Uterus (tissue), 4 donors: ENCODE measurements around the gene HIGD1A. TPM values are rescaled to one million over a fixed set of nuclear protein-coding genes. Genes with fewer than 3 reads are reported as not detected.

Experiments
- DNase-seq, 2 donors: peaks; one replicate each; pipeline ENCODE4 v3.0.0-alpha.2; 2019 to 2020
- H3K27ac ChIP-seq, 2 donors: fragments of 200-600 bp; sonication (generic); 1 replicate in 1 of 2; 2 replicates in 1 of 2; pipeline ENCODE4 v1.5.1; 2016 to 2018
- H3K27me3 ChIP-seq, 2 donors: fragments of 200-600 bp; sonication (generic); one replicate each; pipeline ENCODE4 v1.5.1; 2018 to 2019; ENCODE audit warnings: control low read depth in 1 of 2
- H3K36me3 ChIP-seq, 2 donors: fragments of 200-600 bp; sonication (generic); one replicate each; pipeline ENCODE4 v1.5.1; 2019; ENCODE audit warnings: control low read depth in 1 of 2
- H3K4me1 ChIP-seq, 2 donors: fragments of 200-600 bp; sonication (generic); one replicate each; pipeline ENCODE4 v1.5.1; 2018 to 2019; ENCODE audit warnings: control low read depth in 1 of 2
- H3K4me3 ChIP-seq, 2 donors: fragments of 200-600 bp; sonication (generic); 1 replicate in 1 of 2; 2 replicates in 1 of 2; pipeline ENCODE4 v1.5.1; 2018 to 2019; ENCODE audit warnings: mild to moderate bottlenecking in 1 of 2
- H3K9me3 ChIP-seq, 2 donors: fragments of 200-600 bp; sonication (generic); one replicate each; pipeline ENCODE4 v1.5.1; 2019; ENCODE audit warnings: control low read depth in 1 of 2
- CTCF ChIP-seq, 4 experiments: fragments of 200-600 bp in 2 of 4; fragments of 450-650 bp in 2 of 4; sonication (generic) in 2 of 4; IDR thresholded peaks; one replicate each; pipeline ENCODE4 v1.5.1; 2016 to 2019; ENCODE audit warnings: antibody characterized with exemption in 4 of 4, mild to moderate bottlenecking in 2 of 4, moderate library complexity in 1 of 4
- POLR2A ChIP-seq, 2 donors: fragments of 450-650 bp; IDR thresholded peaks; one replicate each; pipeline ENCODE4 v1.6.1; 2016; ENCODE audit warnings: antibody characterized with exemption in 2 of 2, mild to moderate bottlenecking in 1 of 2, moderate library complexity in 1 of 2
- intact Hi-C: fragments of 100-400 bp; cut with DNase I; formaldehyde crosslinking; loops from one replicate; pipeline ENCODE4 v1.15.1; 2023; ENCODE audit warnings: low total_unique reads
- total RNA-seq, 4 donors: library from RNA; depleted of rRNA in 3 of 4; stranded (reverse); fragments of >200 nt in 3 of 4; gene quantifications; one replicate each; pipeline versions ENCODE4 v1.1.0 to v1.2.4, GENCODE V29; 2014 to 2023
- donor health status: DM: yes; HTN: yes; CAD: no.

HIGD1A gene
- total RNA-seq, 4 donors from 2014 or later: 65.3 to 234 (median 103) TPM

- H3K36me3 ChIP-seq: no peaks in the 10 kb centered on the region
- no peak overlapping the region for H3K27ac ChIP-seq
- DNase-seq: no peak
- no peaks in the 10 kb centered on the region for H3K4me1 ChIP-seq
- H3K4me3 ChIP-seq: no peak overlapping the region
- intact Hi-C loops: no loop called here
- no peaks in the 10 kb centered on the region for H3K27me3 ChIP-seq
- TF ChIP-seq POLR2A (IDR thresholded peaks at IDR 0.05) (no peak), CTCF (IDR thresholded peaks at IDR 0.05) (no peak)
- H3K9me3 ChIP-seq: no peaks in the 10 kb centered on the region
These were observed 24.9 kb upstream of the HIGD1A start for GRCh38 chr3:42829083-42829627.

- no peak for TF ChIP-seq CTCF (IDR thresholded peaks at IDR 0.05)
- no peak for TF ChIP-seq POLR2A (IDR thresholded peaks at IDR 0.05)
- intact Hi-C loops: no loop called here
- H3K27me3 ChIP-seq: no peaks in the 10 kb centered on the region
- H3K4me1 ChIP-seq: no peaks in the 10 kb centered on the region
- H3K27ac ChIP-seq: no peak overlapping the region
- no peaks in the 10 kb centered on the region for H3K36me3 ChIP-seq
- H3K9me3 ChIP-seq: no peaks in the 10 kb centered on the region
- no peak overlapping the region for H3K4me3 ChIP-seq
- no peak for DNase-seq
These were observed 23.4 kb upstream of the HIGD1A start for GRCh38 chr3:42827654-42828053.

- intact Hi-C loops: no loop called here
- no peaks in the 10 kb centered on the region for H3K9me3 ChIP-seq
- H3K27ac ChIP-seq: no peak overlapping the region
- DNase-seq: no peak
- no peaks in the 10 kb centered on the region for H3K4me1 ChIP-seq
- no peaks in the 10 kb centered on the region for H3K36me3 ChIP-seq
- H3K4me3 ChIP-seq: no peak overlapping the region
- no peak for TF ChIP-seq POLR2A (IDR thresholded peaks at IDR 0.05)
- no peak for TF ChIP-seq CTCF (IDR thresholded peaks at IDR 0.05)
- no peaks in the 10 kb centered on the region for H3K27me3 ChIP-seq
These were observed 22.7 kb upstream of the HIGD1A start for GRCh38 chr3:42827023-42827422.

GRCh38 chr3:42826141-42826540 is 21.9 kb upstream of the HIGD1A start:
- Histone ChIP-seq H3K4me3 (no peak overlapping the region), H3K9me3 (no peaks in the 10 kb centered on the region), H3K36me3 (no peaks in the 10 kb centered on the region), H3K27me3 (no peaks in the 10 kb centered on the region), H3K4me1 (no peaks in the 10 kb centered on the region), H3K27ac (no peak overlapping the region)
- no peak for DNase-seq
- intact Hi-C loops: no loop called here
- TF ChIP-seq POLR2A (IDR thresholded peaks at IDR 0.05): no peak
- no peak for TF ChIP-seq CTCF (IDR thresholded peaks at IDR 0.05)

GRCh38 chr3:42823351-42823750 is 19.1 kb upstream of the HIGD1A start:
- no peak overlapping the region for H3K27ac ChIP-seq
- H3K4me3 ChIP-seq: no peak overlapping the region
- DNase-seq: no peak
- no peaks in the 10 kb centered on the region for H3K36me3 ChIP-seq
- H3K4me1 ChIP-seq: no peaks in the 10 kb centered on the region
- H3K27me3 ChIP-seq: no peaks in the 10 kb centered on the region
- intact Hi-C loops: no loop called here
- no peaks in the 10 kb centered on the region for H3K9me3 ChIP-seq
- TF ChIP-seq CTCF (IDR thresholded peaks at IDR 0.05) (no peak), POLR2A (IDR thresholded peaks at IDR 0.05) (no peak)
